ENCODE data around the gene SPDYA. TPM values are rescaled to one million over a fixed set of nuclear protein-coding genes. Genes with fewer than 3 reads are reported as not detected.
A peak's percentile ranks its signal among the peaks of the same experiment; 100 is the strongest.
"Not testable (repeated sequence)": the region's sequence is repeated elsewhere in the genome, so short reads cannot be mapped to it uniquely, and the experiment has no call there.

Gene SPDYA
- total RNA-seq, 1 donor from 2014 or later = 1.9 TPM

DNA sequence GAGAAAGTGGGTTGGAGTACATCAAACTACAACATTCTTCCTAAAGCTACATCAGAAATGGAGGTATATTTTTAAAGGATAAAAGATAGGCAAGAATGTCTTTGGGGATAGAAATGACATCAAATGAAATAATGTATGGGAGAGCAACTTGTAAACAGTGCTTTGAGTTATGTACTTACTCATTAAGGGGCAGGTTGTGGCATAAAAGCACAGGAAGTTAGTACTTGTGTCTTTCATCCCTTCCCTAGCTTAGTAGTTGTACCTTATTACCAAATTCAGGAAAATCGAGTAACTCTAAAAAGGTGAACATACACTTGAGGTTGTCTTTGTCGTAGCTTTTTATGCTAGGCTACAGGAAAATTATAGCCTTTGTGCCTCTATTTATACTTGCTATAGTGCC, 30.1 kb upstream of the SPDYA start:
- no peaks in the 10 kb centered on the region for H3K9me3 ChIP-seq
- H3K27me3 ChIP-seq (ENCODE audit: low read depth) = no peaks in the 10 kb centered on the region
- H3K4me3 ChIP-seq = no peak overlapping the region
- H3K4me1 ChIP-seq = peaks cover 11% of the 10 kb centered on the region
- intact Hi-C loops (cut with DNase I) = no loop called here
- ATAC-seq (no peak), DNase-seq (no peak)
- no peak overlapping the region for H3K27ac ChIP-seq
- TF ChIP-seq CTCF (IDR thresholded peaks at IDR 0.05) = no peak
- H3K36me3 ChIP-seq = peaks cover 91% of the 10 kb centered on the region

DNA sequence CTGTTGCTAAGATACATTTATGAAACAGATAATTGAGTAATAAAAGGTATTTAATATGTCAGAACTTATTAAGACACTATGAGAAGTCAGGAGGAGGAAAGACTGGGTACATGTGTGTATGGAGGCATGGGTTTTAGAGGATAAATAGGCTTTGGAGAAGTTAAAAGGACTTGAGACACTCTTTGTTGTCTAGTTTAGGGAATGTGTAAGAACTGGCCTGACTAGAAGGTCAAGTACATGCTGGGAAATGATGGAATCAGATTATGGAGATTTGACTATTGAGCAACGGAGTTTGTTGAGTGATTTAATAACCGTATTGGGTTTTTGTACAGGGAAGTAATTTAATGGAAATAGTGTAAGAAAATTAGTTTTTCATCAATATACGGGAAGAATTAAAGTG, 28.2 kb upstream of the SPDYA start:
- H3K4me3 ChIP-seq = no peak overlapping the region
- intact Hi-C loops (cut with DNase I) = no loop called here
- DNase-seq (no peak), ATAC-seq (peak in 1 of 2 donors; percentile 42)
- no peak overlapping the region for H3K27ac ChIP-seq
- H3K4me1 ChIP-seq = no peaks in the 10 kb centered on the region
- H3K9me3 ChIP-seq = no peaks in the 10 kb centered on the region
- peaks cover 100% of the 10 kb centered on the region for H3K36me3 ChIP-seq
- no peak for TF ChIP-seq CTCF (IDR thresholded peaks at IDR 0.05)
- no peaks in the 10 kb centered on the region for H3K27me3 ChIP-seq (ENCODE audit: low read depth)

GRCh38 chr2:28784570-28784969, 26.1 kb upstream of the SPDYA start:
- DNase-seq; H3K4me3 ChIP-seq; H3K27me3 ChIP-seq (ENCODE audit: low read depth); H3K27ac ChIP-seq; intact Hi-C loops (cut with DNase I); ATAC-seq; H3K4me1 ChIP-seq; H3K9me3 ChIP-seq: not testable (repeated sequence)
- H3K36me3 ChIP-seq = peaks cover 100% of the 10 kb centered on the region

DNA sequence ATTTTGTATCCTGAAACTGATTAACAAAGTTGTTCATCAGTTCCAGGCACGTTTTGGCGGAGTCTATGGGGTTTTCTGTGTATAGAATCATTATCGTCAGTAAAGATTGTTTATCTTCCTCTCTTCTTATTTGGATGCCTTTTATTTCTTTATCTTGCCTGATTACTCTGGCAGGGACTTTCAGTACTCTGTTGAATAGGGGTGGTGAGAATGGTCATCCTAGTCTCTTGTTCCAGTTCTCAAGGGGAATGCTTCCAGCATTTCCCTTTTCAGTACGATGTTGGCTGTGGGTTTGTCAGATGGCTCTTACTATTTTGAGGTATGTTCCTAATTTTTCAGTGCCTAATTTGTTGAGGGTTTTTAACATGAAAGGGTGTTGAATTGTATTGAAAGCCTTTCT, 14.0 kb upstream of the SPDYA start:
- no peak for ATAC-seq
- no peak overlapping the region for H3K27ac ChIP-seq
- H3K27me3 ChIP-seq (ENCODE audit: low read depth) = no peaks in the 10 kb centered on the region
- no peak for TF ChIP-seq CTCF (IDR thresholded peaks at IDR 0.05)
- H3K4me1 ChIP-seq = no peaks in the 10 kb centered on the region
- DNase-seq = no peak
- H3K36me3 ChIP-seq = peaks cover 80% of the 10 kb centered on the region
- intact Hi-C loops (cut with DNase I) = no loop called here
- H3K9me3 ChIP-seq = no peaks in the 10 kb centered on the region
- no peak overlapping the region for H3K4me3 ChIP-seq

DNA sequence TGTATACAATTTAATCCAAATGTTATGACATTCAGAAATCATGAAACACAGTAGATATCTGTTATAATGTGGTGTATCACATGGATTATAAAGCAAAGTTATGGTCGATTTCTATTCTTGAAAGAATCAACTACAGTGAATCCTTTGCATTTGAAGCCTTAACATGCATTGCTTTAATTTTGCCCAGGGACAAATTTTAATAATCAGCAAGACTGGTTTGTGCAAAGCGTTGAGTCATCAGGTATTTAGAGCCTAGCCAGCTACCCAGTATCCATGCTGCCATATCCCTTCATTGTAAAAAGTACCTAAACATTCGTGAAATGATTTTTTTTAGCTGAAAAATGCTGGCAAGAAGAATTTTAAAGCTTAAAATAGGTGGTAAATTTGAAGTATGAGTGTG, 8.9 kb upstream of the SPDYA start:
- intact Hi-C loops (cut with DNase I) = no loop called here
- Histone ChIP-seq H3K4me3 (no peak overlapping the region), H3K36me3 (peaks cover 75% of the 10 kb centered on the region), H3K27me3 (ENCODE audit: low read depth) (no peaks in the 10 kb centered on the region), H3K9me3 (no peaks in the 10 kb centered on the region), H3K27ac (no peak overlapping the region), H3K4me1 (no peaks in the 10 kb centered on the region)
- DNase-seq (no peak), ATAC-seq (no peak)
- TF ChIP-seq CTCF (IDR thresholded peaks at IDR 0.05) = no peak

DNA sequence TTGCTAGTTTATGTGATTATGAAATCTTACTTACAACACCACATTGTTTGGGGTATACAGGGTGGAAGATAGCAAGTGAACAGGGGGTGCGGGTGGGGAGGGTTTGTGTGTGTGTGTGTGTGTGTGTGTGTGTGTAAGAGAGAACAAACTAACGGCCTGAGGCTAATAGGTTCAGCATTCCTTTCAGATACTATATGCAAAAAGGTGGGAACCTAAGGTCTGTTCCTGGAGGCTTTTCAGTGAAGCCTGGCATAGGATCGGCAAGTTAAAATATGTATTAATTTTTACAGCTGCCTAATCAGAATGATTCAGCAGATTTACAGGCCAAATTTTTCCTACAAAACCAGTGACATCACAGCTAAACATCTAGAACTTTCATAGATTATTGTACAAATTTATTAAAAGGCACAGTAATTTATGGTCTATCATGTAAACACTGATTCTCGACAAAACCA, 7.6 kb upstream of the SPDYA start:
- H3K27ac ChIP-seq = no peak overlapping the region
- TF ChIP-seq CTCF (IDR thresholded peaks at IDR 0.05) = no peak
- H3K36me3 ChIP-seq = peaks cover 70% of the 10 kb centered on the region
- intact Hi-C loops (cut with DNase I) = no loop called here
- ATAC-seq (no peak), DNase-seq (no peak)
- H3K4me3 ChIP-seq = no peak overlapping the region
- H3K4me1 ChIP-seq = no peaks in the 10 kb centered on the region
- no peaks in the 10 kb centered on the region for H3K27me3 ChIP-seq (ENCODE audit: low read depth)
- H3K9me3 ChIP-seq = no peaks in the 10 kb centered on the region

Measured in lower lobe of right lung (tissue), 2 donors.